ENCODE data around the gene SLC44A4. TPM values are rescaled to one million over a fixed set of nuclear protein-coding genes. Genes with fewer than 3 reads are reported as not detected.

Gene SLC44A4
- total and polyA plus RNA-seq, 2 of the 8 experiments (the other 6 are each of a cell fraction or from before 2014, with no cell fraction given) = 4.8 to 7.0 TPM

DNA sequence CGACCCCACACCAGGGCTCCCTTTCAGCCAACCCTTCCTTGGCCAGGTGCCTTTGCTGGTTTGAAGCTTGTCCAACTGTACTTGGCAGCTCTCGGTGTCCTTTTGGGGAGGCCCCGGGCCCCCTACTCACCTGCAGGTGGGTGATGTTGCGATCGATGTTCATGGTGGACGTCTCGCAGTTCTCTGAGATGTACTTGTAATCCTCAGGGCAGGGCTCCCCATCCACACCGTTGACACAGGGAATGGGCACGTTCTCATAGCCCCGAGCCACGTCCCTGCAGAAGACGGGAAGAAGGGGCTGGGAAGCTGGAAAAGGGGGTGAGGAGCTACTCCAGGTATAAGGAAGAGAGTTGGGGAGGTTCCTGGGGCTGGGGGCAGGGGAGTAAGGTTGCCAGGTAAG, 4.9 kb upstream of the SLC44A4 start:
- Histone ChIP-seq H3K14ac (ENCODE audit: insufficient read length) (no peak overlapping the region), H2BK5ac (ENCODE audit: low read depth, low read length) (no peak overlapping the region)
- no peak for FAIRE-seq
- TF ChIP-seq SIX5 (IDR thresholded peaks at IDR 0.05; ENCODE audit: low read depth, low read length) = no peak
- TF ChIP-seq POLR2AphosphoS5 (IDR thresholded peaks at IDR 0.05; ENCODE audit: low read depth, low read length) = no peak
- TF ChIP-seq SIN3A (conservative IDR thresholded peaks at IDR 0.05 in 1 of 2, IDR thresholded peaks at IDR 0.05 in 1 of 2; ENCODE audit: low read depth in 1 of 2, low read length in 2 of 2) = no peak
- no peak for TF ChIP-seq CREB1 (IDR thresholded peaks at IDR 0.05)
- no peak for TF ChIP-seq SAP30 (IDR thresholded peaks at IDR 0.05; ENCODE audit: insufficient read depth, insufficient replicate concordance, low read length)
- TF ChIP-seq RXRA (IDR thresholded peaks at IDR 0.05; ENCODE audit: insufficient read depth, low read depth, low read length) = no peak
- TF ChIP-seq SP1 (IDR thresholded peaks at IDR 0.05; ENCODE audit: low read depth, low read length) = no peak
- TF ChIP-seq EZH2 (IDR thresholded peaks at IDR 0.05; ENCODE audit: low read depth, low read length, severe bottlenecking) = no peak
- TF ChIP-seq CHD1 (IDR thresholded peaks at IDR 0.05; ENCODE audit: low read depth, low read length) = no peak
- TF ChIP-seq HDAC6 (IDR thresholded peaks at IDR 0.05; ENCODE audit: low read depth, low read length) = no peak
- TF ChIP-seq SUZ12 (IDR thresholded peaks at IDR 0.05; ENCODE audit: low read length) = no peak
- TF ChIP-seq CEBPB (IDR thresholded peaks at IDR 0.05; ENCODE audit: low read depth, low read length) = no peak
- TF ChIP-seq BRCA1 (IDR thresholded peaks at IDR 0.05; ENCODE audit: low read depth, low read length) = no peak
- TF ChIP-seq KDM1A (IDR thresholded peaks at IDR 0.05; ENCODE audit: borderline replicate concordance, low read length) = no peak
- TF ChIP-seq TEAD4 (IDR thresholded peaks at IDR 0.05; ENCODE audit: low read depth, low read length) = no peak

More for the DNA sequence above, 4.9 kb upstream of the SLC44A4 start:
- Histone ChIP-seq H4K20me1 (replicated peaks in 1 of 2; ENCODE audit: control insufficient read depth in 1 of 2, insufficient read depth in 2 of 2, low read length in 2 of 2) (peaks cover 5 to 26% of the 10 kb centered on the region in 2 experiments), H3K4me2 (ENCODE audit: insufficient read depth in 1 of 2, low read depth in 2 of 2, low read length in 2 of 2) (no peak overlapping the region), H3K4me1 (replicated peaks in 1 of 4; ENCODE audit: control insufficient read depth in 3 of 4, insufficient read depth in 4 of 4, low read length in 3 of 4) (peaks cover 0 to 5% (median 0%) of the 10 kb centered on the region in 4 experiments; a peak in 1 of 7 replicates), H2BK15ac (ENCODE audit: low read length) (no peak overlapping the region), H3K18ac (ENCODE audit: extremely low read depth, low read length) (no peak overlapping the region), H2AK5ac (ENCODE audit: low read depth, low read length) (no peak overlapping the region), H2BK20ac (ENCODE audit: low read length) (no peak overlapping the region), H3K27ac (ENCODE audit: low read depth, low read length) (no peak overlapping the region), H2AFZ (ENCODE audit: low read length) (no peak overlapping the region), H3K56ac (replicated peaks; ENCODE audit: insufficient read length, low read depth, low read length) (peak overlapping the region; percentile 12), H3K4ac (replicated peaks; ENCODE audit: insufficient read length, low read depth, low read length) (no peak overlapping the region), H3K79me1 (ENCODE audit: low read depth, low read length) (no peaks in the 10 kb centered on the region; the same call in 1 of the 2 replicates), H2BK12ac (ENCODE audit: low read depth, low read length) (no peak overlapping the region), H4K91ac (replicated peaks; ENCODE audit: insufficient read length, low read length) (no peak overlapping the region), H4K5ac (ENCODE audit: insufficient read length, low read depth, low read length) (no peak overlapping the region), H3K9ac (replicated peaks in 1 of 4; ENCODE audit: extremely low read depth in 1 of 4, low read depth in 3 of 4, low read length in 3 of 4) (no peak overlapping the region), H3K79me2 (ENCODE audit: control insufficient read depth in 1 of 2, insufficient read depth in 2 of 2, low read length in 2 of 2) (no peaks in the 10 kb centered on the region; a peak in 1 of 4 replicates), H3K23me2 (ENCODE audit: low read depth, low read length) (no peaks in the 10 kb centered on the region), H3K23ac (ENCODE audit: insufficient read length) (no peak overlapping the region), H3K4me3 (ENCODE audit: extremely low read depth in 1 of 4, insufficient read depth in 2 of 4, low read depth in 3 of 4, low read length in 4 of 4) (no peak overlapping the region), H2BK120ac (replicated peaks; ENCODE audit: low read depth, low read length) (no peak overlapping the region), H4K8ac (ENCODE audit: extremely low read depth, insufficient read depth, low read length) (peak overlapping the region; percentile 4; the same call in 1 of the 2 replicates), H3K27me3 (replicated peaks in 1 of 4; ENCODE audit: control insufficient read depth in 3 of 4, extremely low read depth in 1 of 4, insufficient read depth in 3 of 4, low read length in 3 of 4) (no peaks in the 10 kb centered on the region), H3K36me3 (ENCODE audit: control insufficient read depth in 2 of 4, insufficient read depth in 4 of 4, low read length in 3 of 4) (peaks cover 45 to 81% (median 71%) of the 10 kb centered on the region in 4 experiments), H3K9me3 (ENCODE audit: insufficient read depth in 2 of 2, low read depth in 1 of 2, low read length in 1 of 2) (no peaks in the 10 kb centered on the region)
- 87% methylated on average over 12 of the region's 12 CpGs; no CpG with 5 or more reads in 1 of the 2 experiments for WGBS, 2 experiments (ENCODE audit: extremely low coverage in 1 of 2, insufficient coverage in 1 of 2, insufficient read length in 1 of 2, insufficient replicate concordance in 2 of 2, low coverage in 1 of 2, low lambda C conversion rate in 2 of 2, missing lambda C conversion rate in 1 of 2)
- POLR2A ChIA-PET (ENCODE audit: partially characterized antibody) = interaction anchor here (0.6 to 3.2 kb wide), 11 partner anchors 8 to 77 kb away, joined by 3 to 10 read pairs (median 3); partner anchors contain the start of gene EHMT2
- no peak for DNase-seq (ENCODE audit: low read depth in 1 of 2, low spot score in 2 of 2)
- CTCF ChIA-PET (ENCODE audit: partially characterized antibody) = interaction anchor here (0.6 to 2.4 kb wide), 9 partner anchors 13 to 99 kb away, joined by 3 to 7 read pairs (median 4); partner anchors contain the start of gene EHMT2

Measured in H1 (cell line).